PFSK-1 (cell line): ENCODE data around the gene FAM24A.

ENCODE experiments used
- POLR2AphosphoS5 ChIP-seq: IDR thresholded peaks from 2 replicates; pipeline ENCODE4 v1.6.1; 2012; ENCODE audit warnings: low read depth, mild to moderate bottlenecking, control low read depth, low read length, moderate library complexity
- TAF1 ChIP-seq: IDR thresholded peaks from 2 replicates; pipeline ENCODE4 v1.6.1; 2012; ENCODE audit warnings: low read length, control low read depth, borderline replicate concordance; ENCODE audit not compliant: insufficient read depth

DNA sequence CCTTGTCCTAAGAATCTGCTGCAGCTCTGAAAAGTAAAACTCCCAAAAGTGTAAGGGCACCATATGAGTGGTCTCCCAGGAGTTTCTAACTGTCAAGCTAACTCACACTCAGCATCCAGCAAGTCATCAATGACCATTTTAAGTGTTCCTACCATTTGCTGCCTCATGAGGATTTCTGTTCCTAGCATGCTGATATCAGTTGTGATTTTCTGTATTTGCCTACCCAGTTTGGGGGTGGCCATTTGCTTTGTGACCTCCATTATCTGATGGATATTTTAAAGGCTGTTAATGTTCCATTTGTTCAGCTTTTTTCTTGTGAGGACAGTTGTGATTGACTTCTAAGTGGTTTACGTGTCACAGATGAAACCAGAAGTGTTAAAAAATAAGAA is 33.9 kb upstream of the FAM24A start:
- TF ChIP-seq POLR2AphosphoS5 (no peak), TAF1 (no peak)
